ENCODE results near the gene PSG6.
"Not testable (repeated sequence)": the region's sequence is repeated elsewhere in the genome, so short reads cannot be mapped to it uniquely, and the experiment has no call there.

Gene PSG6

DNA sequence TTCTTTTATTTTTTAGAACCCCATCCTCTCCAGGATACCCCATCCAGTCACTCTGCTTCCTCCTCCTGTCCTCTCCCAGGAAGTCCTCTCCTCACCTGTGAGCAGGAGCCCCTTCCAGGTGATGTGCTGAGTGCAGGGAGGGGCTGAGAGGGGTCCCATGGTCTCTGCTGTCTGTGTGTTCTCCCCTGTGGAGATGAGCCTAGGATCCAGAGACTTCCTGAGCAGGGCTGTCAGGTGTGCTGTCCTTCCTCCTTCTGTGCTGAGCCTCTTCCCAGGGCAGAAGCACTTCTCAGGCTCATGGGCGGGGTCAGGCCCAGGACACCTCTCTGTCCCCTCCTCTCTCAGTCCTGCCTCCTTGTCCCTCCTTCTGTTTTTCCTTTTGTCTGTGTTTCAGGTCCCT is at the start of gene PSG6:
Gene PSG6, minus strand, starts transcription at position 261 of the 400 bp plus-strand sequence. Its CDS starts 102 bp downstream, at position 159.
- DNase-seq (ENCODE audit: low read depth) = not testable (repeated sequence)

DNA sequence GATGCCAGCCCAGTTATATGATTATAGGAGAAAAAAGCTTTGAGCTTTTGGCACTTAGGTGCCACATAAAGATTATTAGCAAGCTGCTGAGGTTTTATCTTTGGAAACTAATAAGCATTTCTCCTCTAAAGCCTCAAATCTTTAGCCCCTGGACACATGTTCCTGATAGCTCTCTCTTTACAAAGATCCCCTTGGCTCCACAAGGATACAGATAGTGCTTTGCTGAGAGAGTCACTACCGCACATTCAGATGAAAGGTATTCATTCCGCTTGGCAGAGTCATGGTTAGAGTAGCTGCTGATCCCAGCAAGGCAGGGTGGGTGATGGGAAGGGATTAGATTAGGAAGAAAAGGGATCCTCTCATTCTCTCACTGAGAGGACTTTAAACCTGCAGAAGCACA is 47.5 kb upstream of the PSG6 start:
- no peak for DNase-seq (ENCODE audit: low read depth)

DNA sequence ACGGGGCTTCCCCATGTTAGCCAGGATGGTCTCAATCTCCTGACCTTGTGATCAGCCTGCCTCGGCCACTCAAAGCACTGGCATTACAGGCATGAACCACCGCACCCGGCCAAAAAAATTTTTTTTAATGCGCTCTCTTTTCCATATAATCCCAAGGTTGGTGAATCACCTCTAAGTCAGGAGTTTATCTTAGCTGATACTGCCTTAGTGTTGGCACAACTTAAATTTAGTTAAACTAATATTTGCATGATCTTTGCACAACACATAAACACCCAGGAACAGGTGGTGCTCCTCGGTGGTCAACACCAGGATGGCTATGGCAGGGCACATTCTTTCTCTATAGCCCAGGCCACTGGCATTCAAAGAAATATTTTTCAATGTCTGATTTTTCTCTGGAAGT is 43.4 kb upstream of the PSG6 start:
- DNase-seq (ENCODE audit: low read depth) = no peak

DNA sequence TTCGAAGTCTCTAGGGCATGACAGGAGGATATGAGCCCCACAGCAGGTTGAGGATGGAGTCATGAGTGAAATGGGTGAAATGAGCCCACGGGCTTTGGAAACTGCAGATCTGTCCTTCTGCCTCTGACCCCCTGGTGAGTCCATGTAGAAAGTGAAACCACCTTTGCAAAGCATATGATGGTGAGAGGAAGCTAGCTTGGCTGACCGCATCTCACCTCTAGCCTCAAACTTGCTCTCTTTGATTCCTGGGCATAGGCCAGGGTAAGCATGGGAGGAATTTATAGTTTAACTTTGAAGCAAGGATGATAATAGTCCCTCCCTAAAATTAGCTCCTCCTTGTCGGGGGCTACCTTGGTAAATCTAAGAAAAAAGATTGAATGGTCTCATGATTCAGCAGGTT is 34.4 kb upstream of the PSG6 start:
- not testable (repeated sequence) for DNase-seq (ENCODE audit: low read depth)

DNA sequence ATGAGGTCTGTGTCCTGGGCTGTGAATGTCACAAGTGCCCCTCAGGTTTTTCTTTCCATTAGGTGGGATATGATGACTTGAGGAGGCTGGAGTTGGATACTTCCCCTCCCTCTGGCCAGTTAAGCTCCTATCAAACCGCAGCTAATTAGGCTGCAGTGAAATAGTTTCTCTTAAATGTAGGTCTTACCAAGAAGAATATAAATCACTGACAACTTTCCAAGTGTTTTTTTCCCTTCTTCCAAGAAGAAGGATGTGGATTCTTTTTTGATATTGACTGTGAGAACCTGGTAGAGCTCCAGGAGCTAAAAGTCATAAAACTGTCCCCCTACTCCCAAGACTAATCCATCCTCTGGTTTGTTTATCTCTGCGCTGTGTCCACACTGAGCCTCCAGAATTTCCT is 33.8 kb upstream of the PSG6 start:
- DNase-seq (ENCODE audit: low read depth) = not testable (repeated sequence)

DNA sequence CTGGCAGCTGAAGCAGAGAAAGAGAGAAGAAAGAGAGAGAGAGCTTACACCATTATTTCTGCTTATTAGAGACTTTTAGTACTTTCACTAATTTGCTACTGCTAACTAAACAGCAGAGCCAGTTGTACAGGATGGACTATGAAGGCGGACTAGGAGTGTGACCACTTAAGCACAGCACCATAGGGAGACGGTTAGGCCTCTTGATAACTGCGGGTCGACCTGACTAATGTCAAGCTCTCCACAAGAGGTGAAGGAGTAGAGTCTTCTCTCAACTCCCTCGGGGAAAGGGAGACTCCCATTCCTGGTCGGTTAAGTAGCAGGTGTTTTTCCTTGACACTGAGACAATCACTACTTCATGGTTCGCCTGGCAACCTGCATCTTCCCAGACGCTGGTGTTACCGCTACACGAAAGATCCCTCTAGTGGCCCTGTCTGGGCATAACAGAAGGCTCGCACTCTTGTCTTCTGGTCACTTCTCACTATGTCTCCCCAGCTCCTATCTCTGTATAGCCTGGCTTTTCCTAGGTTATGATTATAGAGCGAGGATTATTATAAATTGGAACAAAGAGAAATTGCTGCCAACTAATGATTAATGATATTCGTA is 24.6 kb upstream of the PSG6 start:
- no peak for DNase-seq (ENCODE audit: low read depth)

DNA sequence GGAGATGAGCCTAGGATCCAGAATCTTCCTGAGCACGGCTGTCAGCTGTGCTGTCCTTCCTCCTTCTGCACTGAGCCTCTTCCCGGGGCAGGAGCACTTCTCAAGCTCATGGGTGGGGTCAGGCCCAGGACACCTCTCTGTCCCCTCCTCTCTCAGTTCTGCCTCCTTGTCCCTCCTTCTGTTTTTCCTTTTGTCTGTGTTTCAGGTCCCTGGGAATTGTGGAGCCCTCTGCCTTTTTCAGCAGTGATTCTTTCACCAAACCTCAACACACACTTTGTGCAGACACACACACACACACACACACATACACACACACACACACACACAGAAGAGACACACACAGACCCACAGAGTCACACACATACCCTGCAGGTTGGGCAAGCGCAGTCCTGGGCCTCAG is 19.4 kb upstream of the PSG6 start, which contains the start of gene PSG7:
Gene PSG7, minus strand, starts transcription at position 101 of the 400 bp plus-strand sequence. CDS start 131 bp downstream, outside the sequence.
- DNase-seq (ENCODE audit: low read depth) = not testable (repeated sequence)

DNA sequence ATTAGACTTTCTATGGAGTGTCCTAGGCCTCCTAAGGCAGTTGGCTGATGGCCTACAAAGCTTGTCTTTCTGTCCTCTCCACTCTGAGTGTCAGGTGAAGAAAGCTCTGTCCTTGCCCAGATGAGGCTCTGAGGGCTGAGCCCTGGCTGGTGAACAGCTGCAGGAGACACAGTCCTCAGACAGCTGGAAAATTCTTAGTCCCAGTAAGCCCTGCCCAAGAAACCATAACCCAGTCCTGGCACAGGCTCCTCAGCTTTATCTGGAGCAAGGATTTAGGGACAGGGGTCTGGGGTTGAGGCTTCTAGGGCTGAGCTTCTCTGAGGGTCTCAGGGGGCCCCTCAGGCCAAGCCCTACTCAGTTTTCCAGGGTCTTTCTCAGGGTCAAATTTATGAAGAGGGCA is 17.0 kb upstream of the PSG6 start:
- not testable (repeated sequence) for DNase-seq (ENCODE audit: low read depth)

DNA sequence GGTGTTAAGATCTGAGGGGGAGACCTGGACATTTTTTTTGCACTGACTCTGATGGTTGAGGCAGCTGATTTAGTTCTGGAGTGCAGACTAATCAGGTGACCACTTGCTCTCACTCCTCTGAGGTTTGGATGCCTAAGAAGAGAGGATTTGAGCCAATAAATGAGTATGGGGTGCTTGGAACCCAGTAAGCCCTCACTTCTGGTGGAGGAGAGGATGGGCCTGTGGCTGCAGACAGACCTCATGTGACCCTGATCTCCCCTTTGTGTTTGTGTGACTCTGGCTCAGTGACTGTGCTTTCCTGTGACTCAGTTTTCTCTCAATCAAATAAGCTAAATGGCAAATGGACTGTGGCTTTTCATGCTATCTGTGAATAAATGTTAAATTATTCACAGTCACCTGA is 16.5 kb upstream of the PSG6 start:
- DNase-seq (ENCODE audit: low read depth) = not testable (repeated sequence)

DNA sequence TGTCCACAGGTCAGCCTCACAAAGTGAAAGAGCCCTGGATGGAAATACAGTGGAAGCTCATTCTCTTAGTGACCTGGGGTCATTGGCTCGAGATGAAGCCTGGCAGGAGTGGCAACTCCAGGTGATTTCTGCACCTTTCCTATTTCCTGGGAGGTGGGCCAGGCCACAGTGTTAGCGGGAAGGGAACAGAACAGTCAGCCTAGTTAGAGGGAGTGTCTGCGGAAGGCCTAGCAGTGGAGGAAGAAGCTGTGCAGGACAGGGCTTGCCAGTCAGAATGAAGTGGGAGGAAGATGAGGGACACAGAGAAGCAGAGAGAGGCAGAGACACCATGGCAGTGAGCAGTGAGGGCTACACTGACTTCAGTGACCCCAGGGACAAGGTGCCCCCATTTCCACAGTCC is 15.7 kb upstream of the PSG6 start:
- DNase-seq (ENCODE audit: low read depth) = not testable (repeated sequence)

DNA sequence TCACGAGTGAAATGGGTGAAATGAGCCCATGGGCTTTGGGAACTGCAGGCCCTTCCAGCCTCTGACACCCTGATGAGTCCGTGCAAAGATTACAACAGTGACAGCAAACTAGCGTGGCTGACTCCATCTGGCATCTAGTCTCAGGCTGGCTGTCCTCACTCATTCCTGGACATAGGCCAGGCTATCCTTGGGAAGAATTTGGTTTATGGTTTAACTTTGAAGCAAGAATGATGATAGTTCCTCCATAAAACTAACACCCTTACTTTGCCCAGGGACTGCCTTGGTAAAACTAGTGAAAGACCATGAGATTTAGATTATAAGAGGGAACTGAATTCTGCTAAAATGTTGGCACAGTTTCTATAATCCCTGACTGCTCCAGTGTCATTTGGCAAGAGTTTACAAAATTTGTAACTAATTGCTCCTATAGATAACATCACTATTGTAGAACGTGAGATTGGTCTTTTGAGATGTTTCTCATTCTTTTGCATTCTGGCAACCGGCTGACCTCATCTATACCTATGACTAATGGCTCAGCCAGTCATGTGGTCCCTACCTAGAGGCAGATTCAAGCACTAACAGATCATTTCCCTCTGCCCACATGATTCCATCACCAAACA is 14.9 kb upstream of the PSG6 start:
- not testable (repeated sequence) for DNase-seq (ENCODE audit: low read depth)

DNA sequence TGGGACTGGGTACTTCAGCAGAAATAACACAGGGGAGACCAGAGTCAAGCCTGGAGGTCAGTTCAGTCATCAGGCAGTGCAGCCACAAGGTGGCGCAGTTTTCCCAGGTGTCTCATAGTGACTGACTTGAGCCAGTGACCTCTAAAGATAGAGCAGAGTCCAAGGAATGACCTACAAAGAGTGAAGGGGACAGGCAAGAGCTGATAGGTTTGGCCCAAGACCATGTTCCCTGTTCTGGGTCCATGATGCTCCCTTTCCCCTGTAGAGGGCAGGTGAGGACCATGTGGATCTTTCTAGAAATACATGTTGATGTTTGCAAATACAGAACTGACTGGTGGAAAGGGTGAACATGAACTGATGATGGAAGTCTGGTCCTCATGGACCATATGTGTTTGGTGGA is 12.5 kb upstream of the PSG6 start:
- DNase-seq (ENCODE audit: low read depth) = not testable (repeated sequence)

DNA sequence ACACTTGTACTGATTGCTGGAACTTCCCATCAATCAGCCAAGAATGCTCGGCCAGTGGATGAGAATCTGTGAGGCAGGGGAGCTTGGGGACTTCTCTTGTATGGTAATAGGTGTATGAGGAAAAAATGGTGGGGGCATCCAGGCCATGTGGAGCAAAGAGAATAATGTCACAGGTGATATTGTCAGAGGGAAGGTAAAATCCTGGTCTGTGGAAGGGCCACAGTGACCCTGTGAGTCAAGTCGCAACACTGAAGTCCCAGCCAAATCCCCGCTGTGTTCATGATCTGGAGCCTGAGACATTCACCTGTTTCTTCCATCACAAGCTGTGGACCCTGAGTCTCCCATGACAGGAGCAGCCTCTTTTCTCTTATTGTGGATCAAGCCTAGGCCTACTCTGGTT is 11.2 kb upstream of the PSG6 start:
- DNase-seq (ENCODE audit: low read depth) = no peak

DNA sequence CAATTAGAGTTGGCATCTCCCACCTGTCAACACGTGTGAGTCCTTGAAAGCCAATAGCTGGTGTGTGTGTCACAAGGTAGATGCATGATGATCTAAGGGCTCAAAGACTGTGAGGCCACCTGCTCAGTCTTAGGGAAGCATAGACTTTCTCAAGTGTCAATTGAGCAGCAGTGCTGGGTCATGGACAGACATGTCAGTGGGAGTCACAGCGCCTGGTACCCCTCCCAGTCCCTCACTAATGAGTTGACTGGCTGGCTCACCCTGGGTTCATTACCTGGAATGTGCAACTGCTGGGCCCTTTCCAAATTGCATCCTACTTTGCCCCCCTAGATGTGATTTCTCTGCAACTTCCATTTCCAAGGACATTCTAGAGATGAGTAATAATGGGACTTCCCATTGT is 9.1 kb upstream of the PSG6 start:
- no peak for DNase-seq (ENCODE audit: low read depth)

DNA sequence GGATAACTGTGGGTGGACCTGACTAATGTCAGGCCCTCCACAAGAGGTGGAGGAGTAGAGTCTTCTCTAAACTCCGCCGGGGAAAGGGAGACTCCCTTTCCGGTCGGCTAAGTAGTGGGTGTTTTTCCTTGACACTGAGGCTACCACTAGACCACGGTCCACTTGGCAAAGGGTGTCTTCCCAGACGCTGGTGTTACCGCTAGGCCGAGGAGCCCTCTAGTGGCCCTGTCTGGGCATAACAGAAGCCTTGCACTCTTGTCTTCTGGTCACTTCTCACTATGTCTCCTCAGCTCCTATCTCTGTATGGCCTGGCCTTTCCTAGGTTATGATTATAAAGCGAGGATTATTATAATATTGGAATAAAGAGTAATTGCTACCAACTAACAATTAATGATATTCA is 5.4 kb upstream of the PSG6 start:
- DNase-seq (ENCODE audit: low read depth) = not testable (repeated sequence)

DNA sequence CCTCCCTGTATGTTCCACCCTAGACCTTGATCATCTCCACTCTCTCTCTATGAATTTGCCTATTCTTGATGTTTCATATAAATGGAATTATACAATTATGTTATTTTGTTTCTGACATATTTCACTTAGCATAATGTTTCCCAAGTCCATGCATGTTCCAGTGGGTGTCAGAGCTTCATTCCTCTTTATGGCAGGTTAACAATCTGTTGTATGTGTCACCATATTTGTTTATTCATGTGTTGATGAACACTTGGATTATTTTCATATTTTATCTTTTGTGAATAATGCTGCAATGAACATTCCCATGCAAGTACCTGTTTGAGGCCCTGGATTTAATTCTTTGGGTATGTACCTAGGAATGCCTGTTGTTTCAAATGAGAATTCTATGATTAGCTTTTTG is 3.3 kb upstream of the PSG6 start:
- not testable (repeated sequence) for DNase-seq (ENCODE audit: low read depth)

DNA sequence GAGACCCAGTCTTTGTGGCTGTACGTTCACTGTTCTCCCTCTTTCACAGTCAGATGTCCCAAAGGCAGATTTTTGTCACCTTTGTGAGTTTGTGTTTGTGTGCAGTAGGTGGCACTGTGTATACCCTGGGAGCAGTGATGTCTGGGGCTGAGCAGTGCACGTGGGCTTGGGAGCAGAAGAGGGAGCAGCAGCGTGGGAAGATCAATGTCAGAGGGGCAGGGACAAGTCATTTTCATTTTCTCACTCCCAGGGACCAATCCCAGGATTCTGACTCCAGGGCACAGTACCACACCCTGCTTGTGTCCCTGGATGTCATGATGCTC is 2.0 kb upstream of the PSG6 start:
- DNase-seq (ENCODE audit: low read depth) = no peak

DNA sequence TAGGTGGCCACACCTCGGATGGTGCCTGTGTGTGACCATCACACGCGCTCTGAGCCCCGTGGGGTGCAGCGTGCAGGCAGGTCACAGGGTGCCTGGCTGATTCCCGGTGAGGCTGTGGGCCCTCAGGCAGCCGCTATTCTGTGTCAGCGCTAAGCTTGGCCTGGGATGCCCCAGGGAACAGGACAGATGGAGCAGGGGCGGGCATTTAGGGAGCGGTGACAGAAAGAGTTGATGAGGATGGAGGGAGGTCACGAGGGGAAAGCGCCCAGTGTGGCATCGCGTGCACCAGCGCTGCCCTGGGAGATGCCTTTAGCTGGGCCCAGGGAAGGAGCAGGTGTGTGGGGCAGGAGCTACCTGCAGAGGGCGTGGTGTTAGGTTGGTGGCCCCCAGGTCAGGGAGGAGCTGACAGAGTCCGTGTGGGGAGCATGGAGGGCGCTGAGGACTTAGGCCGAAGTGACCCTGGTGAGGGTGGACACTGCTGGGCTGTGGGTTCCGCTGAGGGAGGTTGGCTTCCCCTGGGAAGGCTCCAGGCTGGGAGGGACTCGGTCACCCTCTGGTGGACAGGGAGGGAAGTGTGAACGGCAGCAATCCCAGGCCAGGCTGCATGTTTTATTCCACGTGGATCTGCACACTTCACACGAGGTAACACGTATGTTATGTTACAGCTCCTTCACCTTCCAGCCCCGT is 1.5 kb upstream of the PSG6 start:
- not testable (repeated sequence) for DNase-seq (ENCODE audit: low read depth)

DNA sequence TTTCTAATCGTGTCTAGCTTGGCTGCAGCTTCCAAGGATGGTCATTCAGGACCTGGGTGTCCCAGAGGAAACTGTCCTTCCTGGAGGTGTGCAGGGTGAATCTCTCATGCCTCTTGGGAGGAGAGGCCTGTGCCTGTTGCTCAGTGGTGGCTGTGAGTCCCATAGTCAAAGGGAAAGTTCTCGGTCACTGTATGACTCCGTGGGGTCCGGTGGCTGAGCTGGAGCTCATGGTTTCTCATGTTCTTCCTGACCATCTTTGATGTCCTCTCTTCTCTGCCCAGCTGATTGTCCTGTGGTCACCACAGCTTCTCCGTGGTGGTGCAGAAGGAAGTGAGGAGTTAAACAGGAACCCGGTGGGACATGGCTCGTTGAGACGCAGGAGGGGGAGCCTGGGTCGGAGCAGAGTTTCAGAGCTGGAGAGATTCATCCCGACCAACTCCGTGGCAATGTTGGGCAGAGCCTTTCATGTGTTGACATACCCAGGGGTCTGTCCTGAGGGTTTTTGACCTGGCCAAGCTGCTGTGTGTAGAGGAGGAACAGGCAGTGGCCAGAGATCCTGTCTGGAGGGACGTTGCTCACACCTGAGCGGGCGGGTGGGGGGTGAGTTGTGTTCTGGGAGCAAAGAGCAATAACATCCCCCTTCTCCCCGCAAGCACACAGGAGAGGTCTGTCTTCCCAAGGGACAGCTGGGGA is 829 bp upstream of the PSG6 start:
- not testable (repeated sequence) for DNase-seq (ENCODE audit: low read depth)

DNA sequence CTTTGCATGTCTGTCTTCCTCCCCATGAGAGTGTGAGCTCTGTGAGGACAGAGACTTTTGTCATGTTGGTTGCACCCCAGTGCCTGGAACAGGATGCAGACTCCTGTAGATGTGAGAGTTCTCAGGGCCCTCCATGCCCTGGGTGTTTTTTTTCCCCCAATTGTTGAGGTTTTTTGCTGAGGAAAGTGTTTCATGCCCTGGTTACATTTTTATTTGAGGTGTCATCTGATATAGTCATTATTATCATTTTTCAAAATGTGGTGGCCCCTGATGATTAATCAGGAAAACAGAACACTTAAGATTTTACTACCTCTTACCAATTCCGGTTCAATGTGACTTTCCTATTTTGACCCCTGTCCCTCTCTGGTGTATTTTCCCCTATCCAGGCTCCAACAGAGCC is 763 bp downstream of the PSG6 start:
- not testable (repeated sequence) for DNase-seq (ENCODE audit: low read depth)

DNA sequence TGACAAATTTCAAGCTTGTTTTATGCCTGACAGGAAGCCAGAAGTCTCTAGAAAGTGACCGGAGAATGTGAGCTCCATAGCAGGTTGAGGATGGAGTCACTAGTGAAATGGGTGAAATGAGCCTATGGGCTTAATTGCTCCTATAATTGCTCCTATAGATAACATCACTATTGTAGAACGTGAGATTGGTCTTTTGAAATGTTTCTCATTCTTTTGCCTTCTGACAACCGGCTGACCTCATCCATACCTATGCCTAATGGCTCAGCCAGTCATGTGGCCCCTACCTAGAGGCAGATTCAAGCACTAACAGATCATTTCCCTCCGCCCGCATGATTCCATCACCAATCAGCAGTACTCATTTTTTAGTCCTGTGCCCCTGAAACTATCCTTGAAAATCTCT is 4.2 kb downstream of the PSG6 start:
- not testable (repeated sequence) for DNase-seq (ENCODE audit: low read depth)

DNA sequence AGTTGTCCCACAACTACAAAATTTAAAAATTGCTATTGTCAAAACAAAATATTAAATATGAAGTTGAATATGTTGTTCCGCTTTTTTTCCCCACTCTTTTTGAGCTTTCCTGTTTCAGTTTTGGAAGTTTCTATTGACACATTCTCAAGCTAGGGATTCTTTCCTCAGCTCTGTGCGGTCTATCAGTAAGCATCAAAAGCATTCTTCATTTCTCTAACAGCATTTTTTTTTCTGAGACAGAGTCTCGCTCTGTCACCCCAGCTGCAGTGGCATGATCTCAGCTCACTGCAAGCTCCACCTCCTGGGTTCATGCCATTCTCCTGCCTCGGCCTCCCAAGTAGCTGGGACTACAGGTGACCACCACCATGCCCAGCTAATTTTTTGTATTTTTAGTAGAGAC is 4.8 kb downstream of the PSG6 start:
- not testable (repeated sequence) for DNase-seq (ENCODE audit: low read depth)

DNA sequence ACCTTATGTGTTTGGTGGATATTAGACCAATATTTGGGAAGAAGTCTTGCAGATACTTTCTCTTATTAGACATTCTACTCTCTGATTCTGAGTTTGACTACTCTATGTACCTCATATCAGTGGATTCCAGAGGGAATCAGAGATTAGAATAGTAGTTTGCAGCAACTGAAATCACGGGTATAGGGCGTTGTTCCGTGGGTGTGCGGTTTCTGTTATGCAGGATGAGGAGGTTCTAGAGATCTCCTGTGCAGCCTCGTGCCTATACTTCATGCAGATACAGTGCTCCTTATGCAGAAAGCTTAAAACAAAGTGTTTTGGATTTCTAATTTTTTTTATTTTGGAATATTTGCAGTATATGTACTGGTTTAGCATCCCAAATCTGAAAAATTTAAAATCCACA is 6.0 kb downstream of the PSG6 start:
- not testable (repeated sequence) for DNase-seq (ENCODE audit: low read depth)
